ENCODE results near the gene AMPD2. TPM values are rescaled to one million over a fixed set of nuclear protein-coding genes. Genes with fewer than 3 reads are reported as not detected.

Gene AMPD2
- total RNA-seq, 4 donors from 2014 or later, result 21.3 to 59.7 (median 39.0) TPM

- Histone ChIP-seq H3K9me3 (no peaks in the 10 kb centered on the region), H3K27ac (no peak overlapping the region), H3K4me1 (peaks cover 0 to 6% (median 2%) of the 10 kb centered on the region in 4 donors), H3K4me3 (no peak overlapping the region), H3K36me3 (no peaks in the 10 kb centered on the region), H3K27me3 (no peaks in the 10 kb centered on the region)
- TF ChIP-seq, protein P1, sequence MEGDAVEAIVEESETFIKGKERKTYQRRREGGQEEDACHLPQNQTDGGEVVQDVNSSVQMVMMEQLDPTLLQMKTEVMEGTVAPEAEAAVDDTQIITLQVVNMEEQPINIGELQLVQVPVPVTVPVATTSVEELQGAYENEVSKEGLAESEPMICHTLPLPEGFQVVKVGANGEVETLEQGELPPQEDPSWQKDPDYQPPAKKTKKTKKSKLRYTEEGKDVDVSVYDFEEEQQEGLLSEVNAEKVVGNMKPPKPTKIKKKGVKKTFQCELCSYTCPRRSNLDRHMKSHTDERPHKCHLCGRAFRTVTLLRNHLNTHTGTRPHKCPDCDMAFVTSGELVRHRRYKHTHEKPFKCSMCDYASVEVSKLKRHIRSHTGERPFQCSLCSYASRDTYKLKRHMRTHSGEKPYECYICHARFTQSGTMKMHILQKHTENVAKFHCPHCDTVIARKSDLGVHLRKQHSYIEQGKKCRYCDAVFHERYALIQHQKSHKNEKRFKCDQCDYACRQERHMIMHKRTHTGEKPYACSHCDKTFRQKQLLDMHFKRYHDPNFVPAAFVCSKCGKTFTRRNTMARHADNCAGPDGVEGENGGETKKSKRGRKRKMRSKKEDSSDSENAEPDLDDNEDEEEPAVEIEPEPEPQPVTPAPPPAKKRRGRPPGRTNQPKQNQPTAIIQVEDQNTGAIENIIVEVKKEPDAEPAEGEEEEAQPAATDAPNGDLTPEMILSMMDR (IDR thresholded peaks at IDR 0.05), result no peak
- 62 to 82% methylated on average over 2 of the region's 2 CpGs for WGBS, 2 donors (ENCODE audit: low coverage in 1 of 2)
- intact Hi-C loops (cut with DNase I; ENCODE audit: low total_unique reads) (no loop called here), in situ Hi-C loops (cut with MboI; ENCODE audit: low pct_ligation_motif_present in 1 of 4, low pct_unique_long_range_greater_than_20kb in 1 of 4, low sequenced_read_pairs in 3 of 4) (loop anchor here in 1 of 4 donors (25.0 kb wide), 1 partner anchor 326 kb away; the partner anchor contains the start of gene AHCYL1)
- no peak for DNase-seq
These were observed 41.8 kb downstream of the AMPD2 start for GRCh38 chr1:109661391-109661790.

GRCh38 chr1:109664671-109665070 is 45.0 kb downstream of the AMPD2 start:
- Histone ChIP-seq H3K4me1 (peaks cover 0 to 14% (median 6%) of the 10 kb centered on the region in 4 donors), H3K27ac (no peak overlapping the region), H3K4me3 (no peak overlapping the region), H3K9me3 (no peaks in the 10 kb centered on the region), H3K27me3 (no peaks in the 10 kb centered on the region), H3K36me3 (no peaks in the 10 kb centered on the region)
- intact Hi-C loops (cut with DNase I; ENCODE audit: low total_unique reads), result no loop called here
- TF ChIP-seq EP300 (IDR thresholded peaks at IDR 0.05; ENCODE audit: low read depth), result no peak
- TF ChIP-seq POLR2A (IDR thresholded peaks at IDR 0.05), result no peak
- TF ChIP-seq, protein P1 (IDR thresholded peaks at IDR 0.05), result no peak
- no peak for TF ChIP-seq POLR2AphosphoS5 (IDR thresholded peaks at IDR 0.05)
- in situ Hi-C loops (cut with MboI; ENCODE audit: low pct_ligation_motif_present in 1 of 4, low pct_unique_long_range_greater_than_20kb in 1 of 4, low sequenced_read_pairs in 3 of 4), result loop anchor here in 1 of 4 donors (25.0 kb wide), 1 partner anchor 323 kb away; the partner anchor contains the start of gene AHCYL1
- no peak for DNase-seq
- 86 to 88% methylated on average over 1 of the region's 1 CpG for WGBS, 2 donors (ENCODE audit: low coverage in 1 of 2)

- in situ Hi-C loops (cut with MboI; ENCODE audit: low pct_ligation_motif_present in 1 of 4, low pct_unique_long_range_greater_than_20kb in 1 of 4, low sequenced_read_pairs in 3 of 4), result loop anchor here in 1 of 4 donors (25.0 kb wide), 1 partner anchor 320 kb away; the partner anchor contains the start of gene AHCYL1
These were observed 48.0 kb downstream of the AMPD2 start, which contains the start of gene GSTM2 for GRCh38 chr1:109667452-109668122. GSTM2 (plus strand) TSS chr1:109668057; CDS start chr1:109668116, 59 bp downstream.

GRCh38 chr1:109668123-109668775 is 48.6 kb downstream of the AMPD2 start:
- no peaks in the 10 kb centered on the region for H3K9me3 ChIP-seq
- intact Hi-C loops (cut with DNase I; ENCODE audit: low total_unique reads) (no loop called here), in situ Hi-C loops (cut with MboI; ENCODE audit: low pct_ligation_motif_present in 1 of 4, low pct_unique_long_range_greater_than_20kb in 1 of 4, low sequenced_read_pairs in 3 of 4) (loop anchor here in 1 of 4 donors (25.0 kb wide), 1 partner anchor 319 kb away; the partner anchor contains the start of gene AHCYL1)
- TF ChIP-seq POLR2A (IDR thresholded peaks at IDR 0.05), result no peak
- H3K4me3 ChIP-seq, result peak overlapping the region; percentile 36 to 61 (median 44)
- H3K4me1 ChIP-seq, result peaks cover 0 to 14% (median 6%) of the 10 kb centered on the region in 4 donors
- no peaks in the 10 kb centered on the region for H3K36me3 ChIP-seq
- 20 to 28% methylated on average over 1 to 23 of the region's 26 CpGs for whole genome bisulfite sequencing, 2 donors (ENCODE audit: low coverage in 1 of 2)
- no peaks in the 10 kb centered on the region for H3K27me3 ChIP-seq
- no peak for DNase-seq
- H3K27ac ChIP-seq, result peak overlapping the region; percentile 33 to 78 (median 62)

More at GRCh38 chr1:109667452-109668122, 48.0 kb downstream of the AMPD2 start, which contains the start of gene GSTM2:
- H3K9me3 ChIP-seq, result no peaks in the 10 kb centered on the region
- H3K27ac ChIP-seq, result peak within 1 kb of the TSS; percentile 35 to 78 (median 62)
- TF ChIP-seq POLR2A (IDR thresholded peaks at IDR 0.05) (no peak), POLR2AphosphoS5 (IDR thresholded peaks at IDR 0.05) (peak in 1 of 3 donors; percentile 59)
- intact Hi-C loops (cut with DNase I; ENCODE audit: low total_unique reads), result no loop called here
- no peaks in the 10 kb centered on the region for H3K36me3 ChIP-seq
- H3K4me3 ChIP-seq, result peak within 1 kb of the TSS; percentile 36 to 61 (median 44)
- peaks cover 0 to 14% (median 6%) of the 10 kb centered on the region in 4 donors for H3K4me1 ChIP-seq
- H3K27me3 ChIP-seq, result no peaks in the 10 kb centered on the region
- peak; percentile 93 for DNase-seq
- 13 to 24% methylated on average over 9 to 22 of the region's 22 CpGs for WGBS, 2 donors (ENCODE audit: low coverage in 1 of 2)

Measured in transverse colon (tissue), 4 donors.